ENCODE results near the gene TBCD.

Gene TBCD

GRCh38 chr17:82943339-82943738, 191.5 kb downstream of the TBCD start:
- no peak for TF ChIP-seq CTCF (IDR thresholded peaks at IDR 0.05; ENCODE audit: extremely low read depth, insufficient read depth, missing control alignments)
- DNase-seq (ENCODE audit: low spot score), result no peak
- in situ Hi-C loops (cut with MboI; ENCODE audit: low pct_unique_long_range_greater_than_20kb, low sequenced_read_pairs, unreplicated experiment), result no loop called here

DNA sequence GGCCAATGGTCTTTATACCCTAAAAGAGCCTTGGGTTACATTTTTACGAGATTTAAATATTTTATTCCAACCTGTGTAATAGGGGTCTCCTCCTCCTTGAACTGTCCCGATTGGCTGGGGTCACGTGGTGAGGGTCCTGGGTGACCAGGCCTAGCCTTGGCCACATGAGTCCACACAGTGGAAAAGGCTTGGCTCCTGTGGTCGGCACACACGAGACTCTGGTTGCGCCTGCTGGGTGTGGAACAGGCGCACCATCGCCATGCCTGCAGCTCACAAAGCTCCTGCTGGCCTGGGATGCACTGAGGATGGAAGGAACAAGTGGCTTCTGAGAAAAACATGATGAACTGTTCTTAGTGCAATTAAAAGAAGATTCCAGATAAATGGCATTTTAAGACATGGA, 191.9 kb downstream of the TBCD start:
- DNase-seq (ENCODE audit: low spot score), result no peak
- TF ChIP-seq CTCF (IDR thresholded peaks at IDR 0.05; ENCODE audit: extremely low read depth, insufficient read depth, missing control alignments), result no peak
- in situ Hi-C loops (cut with MboI; ENCODE audit: low pct_unique_long_range_greater_than_20kb, low sequenced_read_pairs, unreplicated experiment), result no loop called here

- DNase-seq (ENCODE audit: low spot score), result no peak
- no peak for TF ChIP-seq CTCF (IDR thresholded peaks at IDR 0.05; ENCODE audit: extremely low read depth, insufficient read depth, missing control alignments)
- in situ Hi-C loops (cut with MboI; ENCODE audit: low pct_unique_long_range_greater_than_20kb, low sequenced_read_pairs, unreplicated experiment), result no loop called here
Measured at GRCh38 chr17:82944990-82945389, 193.1 kb downstream of the TBCD start.

DNA sequence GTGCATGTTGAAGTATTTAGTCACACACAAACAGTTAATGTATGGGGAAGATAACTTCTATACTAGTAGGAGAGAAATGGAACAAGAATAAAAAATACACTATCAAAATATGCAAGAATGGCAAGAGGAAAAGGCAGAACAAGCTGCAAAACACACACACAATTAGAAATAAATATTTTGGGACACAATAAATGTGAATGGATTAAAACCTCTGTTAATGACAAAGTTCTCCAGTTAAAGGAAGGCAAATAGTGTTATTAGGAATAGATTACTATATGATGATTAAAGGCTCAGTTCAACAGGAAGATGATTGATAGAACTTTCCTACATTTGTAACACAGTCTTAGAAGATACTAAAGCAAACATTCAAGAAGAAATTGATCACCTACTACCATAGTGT, 194.2 kb downstream of the TBCD start:
- no peak for DNase-seq (ENCODE audit: low spot score)
- no peak for TF ChIP-seq CTCF (IDR thresholded peaks at IDR 0.05; ENCODE audit: extremely low read depth, insufficient read depth, missing control alignments)
- in situ Hi-C loops (cut with MboI; ENCODE audit: low pct_unique_long_range_greater_than_20kb, low sequenced_read_pairs, unreplicated experiment), result no loop called here

DNA sequence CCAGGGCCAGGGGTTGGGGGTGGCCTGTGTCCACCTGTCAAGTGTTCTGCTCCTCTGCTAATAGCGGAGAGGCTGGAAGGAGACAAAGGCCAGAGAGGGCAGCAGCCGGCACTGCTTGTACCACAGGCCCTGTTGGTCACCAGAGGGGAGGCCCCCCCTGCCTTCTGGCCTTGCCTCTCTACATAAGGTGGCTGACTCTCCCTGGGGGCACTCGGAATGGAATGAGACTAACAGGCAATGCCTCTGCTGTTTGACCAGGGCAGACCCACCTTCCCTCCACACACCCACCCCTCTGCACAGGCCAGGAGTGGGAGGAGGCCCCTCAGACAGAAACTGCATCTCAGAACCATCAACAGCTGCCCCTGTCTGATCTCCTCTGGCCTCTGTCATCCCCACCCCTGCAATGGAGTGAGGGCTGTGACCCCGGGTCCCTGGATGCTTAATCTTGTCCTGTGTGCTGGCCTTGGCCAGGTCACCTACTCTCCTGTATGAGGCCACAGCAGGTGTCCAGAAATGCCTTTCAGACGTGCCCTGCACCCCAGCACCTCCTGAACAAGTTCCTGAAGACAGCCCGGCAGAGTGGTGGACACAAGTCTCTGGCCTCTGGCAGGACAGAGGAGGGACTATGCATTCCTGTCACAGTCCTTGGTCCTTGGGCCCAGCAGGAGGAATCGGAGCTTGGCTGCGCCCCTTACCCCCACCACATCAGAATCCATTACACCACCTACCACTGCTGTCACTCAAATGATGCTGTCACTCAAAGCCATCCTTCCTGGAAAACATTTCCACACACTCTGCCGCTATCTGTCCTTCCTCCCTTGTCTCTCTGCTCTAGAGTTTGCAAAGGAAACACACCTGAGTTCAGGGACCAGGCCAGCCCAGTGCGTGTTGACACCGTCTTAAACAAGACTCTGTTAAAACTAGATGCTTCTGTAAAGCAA, 195.5 kb downstream of the TBCD start:
- in situ Hi-C loops (cut with MboI; ENCODE audit: low pct_unique_long_range_greater_than_20kb, low sequenced_read_pairs, unreplicated experiment), result no loop called here
- DNase-seq (ENCODE audit: low spot score), result no peak
- TF ChIP-seq CTCF (IDR thresholded peaks at IDR 0.05; ENCODE audit: extremely low read depth, insufficient read depth, missing control alignments), result no peak

DNA sequence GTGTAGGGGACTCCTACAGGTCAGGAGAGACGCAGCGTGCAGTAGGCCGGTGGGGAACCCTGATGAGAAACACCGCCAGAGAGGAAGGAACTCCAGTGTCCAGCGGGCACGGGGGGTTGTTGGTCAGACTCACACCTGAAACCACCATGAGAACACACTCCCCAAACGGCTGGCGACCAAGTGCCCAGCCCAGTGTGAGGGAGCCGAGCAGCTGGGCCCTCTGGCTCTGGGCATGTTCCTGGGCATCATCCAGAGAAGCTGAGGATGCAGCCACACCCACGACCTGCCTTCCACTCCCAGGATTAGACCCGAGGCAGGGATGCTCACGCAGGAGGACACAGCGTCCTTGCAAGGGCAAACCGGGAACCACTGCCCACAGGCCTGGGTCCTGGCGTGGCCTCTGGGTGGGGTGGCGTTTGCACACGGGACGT, 196.2 kb downstream of the TBCD start:
- in situ Hi-C loops (cut with MboI; ENCODE audit: low pct_unique_long_range_greater_than_20kb, low sequenced_read_pairs, unreplicated experiment), result no loop called here
- TF ChIP-seq CTCF (IDR thresholded peaks at IDR 0.05; ENCODE audit: extremely low read depth, insufficient read depth, missing control alignments), result no peak
- DNase-seq (ENCODE audit: low spot score), result no peak

All from GM13977 (cell line).